IPS-15b (cell line): ENCODE data around the gene SRSF6.
"Not testable (repeated sequence)": the region's sequence is repeated elsewhere in the genome, so short reads cannot be mapped to it uniquely, and the experiment has no call there.

ENCODE experiments used
- H3K27me3 ChIP-seq: one replicate; pipeline ENCODE4 v1.6.1; 2013; ENCODE audit warnings: low read length; ENCODE audit not compliant: control insufficient read depth, insufficient read depth
- H3K36me3 ChIP-seq: one replicate; pipeline ENCODE4 v1.6.1; 2013; ENCODE audit warnings: low read length; ENCODE audit not compliant: control insufficient read depth, insufficient read depth
- H3K4me1 ChIP-seq: one replicate; pipeline ENCODE4 v1.6.1; 2013; ENCODE audit warnings: mild to moderate bottlenecking, low read length; ENCODE audit not compliant: control insufficient read depth, insufficient read depth
- H3K4me3 ChIP-seq: one replicate; pipeline ENCODE4 v1.5.1; 2013; ENCODE audit warnings: low read depth, low read length
- H3K9ac ChIP-seq: one replicate; pipeline ENCODE4 v1.6.1; 2013; ENCODE audit warnings: low read depth, mild to moderate bottlenecking, low read length
- H3K9me3 ChIP-seq: one replicate; pipeline ENCODE4 v1.6.1; 2013; ENCODE audit warnings: mild to moderate bottlenecking, low read length; ENCODE audit not compliant: control insufficient read depth, insufficient read depth

SRSF6 gene

GRCh38 chr20:43433250-43433854 is 24.3 kb upstream of the SRSF6 start:
- H3K9ac ChIP-seq = no peak overlapping the region
- no peaks in the 10 kb centered on the region for H3K27me3 ChIP-seq
- no peaks in the 10 kb centered on the region for H3K36me3 ChIP-seq
- no peaks in the 10 kb centered on the region for H3K9me3 ChIP-seq
- H3K4me1 ChIP-seq = peaks cover 8% of the 10 kb centered on the region
- no peak overlapping the region for H3K4me3 ChIP-seq

GRCh38 chr20:43434565-43434964 is 23.1 kb upstream of the SRSF6 start:
- H3K4me1 ChIP-seq = peaks cover 8% of the 10 kb centered on the region
- H3K4me3 ChIP-seq = no peak overlapping the region
- H3K9me3 ChIP-seq = no peaks in the 10 kb centered on the region
- no peaks in the 10 kb centered on the region for H3K36me3 ChIP-seq
- H3K27me3 ChIP-seq = no peaks in the 10 kb centered on the region
- H3K9ac ChIP-seq = no peak overlapping the region

- Histone ChIP-seq H3K4me3 (no peak overlapping the region), H3K27me3 (no peaks in the 10 kb centered on the region), H3K9me3 (no peaks in the 10 kb centered on the region), H3K4me1 (no peaks in the 10 kb centered on the region), H3K36me3 (no peaks in the 10 kb centered on the region), H3K9ac (no peak overlapping the region)
Observed at GRCh38 chr20:43438578-43439316, 18.9 kb upstream of the SRSF6 start.

- H3K9me3 ChIP-seq = no peaks in the 10 kb centered on the region
- no peaks in the 10 kb centered on the region for H3K4me1 ChIP-seq
- H3K9ac ChIP-seq = no peak overlapping the region
- no peaks in the 10 kb centered on the region for H3K27me3 ChIP-seq
- H3K36me3 ChIP-seq = no peaks in the 10 kb centered on the region
- no peak overlapping the region for H3K4me3 ChIP-seq
Observed at GRCh38 chr20:43440531-43440930, 17.2 kb upstream of the SRSF6 start.

GRCh38 chr20:43442282-43442880 is 15.3 kb upstream of the SRSF6 start:
- no peaks in the 10 kb centered on the region for H3K36me3 ChIP-seq
- H3K9me3 ChIP-seq = no peaks in the 10 kb centered on the region
- no peaks in the 10 kb centered on the region for H3K27me3 ChIP-seq
- H3K9ac ChIP-seq = no peak overlapping the region
- no peaks in the 10 kb centered on the region for H3K4me1 ChIP-seq
- no peak overlapping the region for H3K4me3 ChIP-seq

- Histone ChIP-seq H3K9me3 (no peaks in the 10 kb centered on the region), H3K4me1 (no peaks in the 10 kb centered on the region), H3K36me3 (no peaks in the 10 kb centered on the region), H3K4me3 (no peak overlapping the region), H3K9ac (no peak overlapping the region), H3K27me3 (no peaks in the 10 kb centered on the region)
Observed at GRCh38 chr20:43444107-43444506, 13.6 kb upstream of the SRSF6 start.

- Histone ChIP-seq H3K27me3 (no peaks in the 10 kb centered on the region), H3K9ac (no peak overlapping the region), H3K4me3 (no peak overlapping the region), H3K9me3 (no peaks in the 10 kb centered on the region), H3K4me1 (no peaks in the 10 kb centered on the region), H3K36me3 (no peaks in the 10 kb centered on the region)
Observed at GRCh38 chr20:43446361-43446879, 11.3 kb upstream of the SRSF6 start.

- H3K36me3 ChIP-seq, H3K4me3 ChIP-seq, H3K27me3 ChIP-seq, H3K4me1 ChIP-seq, H3K9me3 ChIP-seq, H3K9ac ChIP-seq: not testable (repeated sequence)
Observed at GRCh38 chr20:43448431-43448747, 9.3 kb upstream of the SRSF6 start.

GRCh38 chr20:43448748-43449535 is 8.8 kb upstream of the SRSF6 start:
- no peaks in the 10 kb centered on the region for H3K9me3 ChIP-seq
- H3K9ac ChIP-seq = no peak overlapping the region
- H3K4me1 ChIP-seq = no peaks in the 10 kb centered on the region
- no peaks in the 10 kb centered on the region for H3K27me3 ChIP-seq
- no peak overlapping the region for H3K4me3 ChIP-seq
- H3K36me3 ChIP-seq = no peaks in the 10 kb centered on the region

- H3K36me3 ChIP-seq = no peaks in the 10 kb centered on the region
- H3K4me1 ChIP-seq = no peaks in the 10 kb centered on the region
- no peaks in the 10 kb centered on the region for H3K27me3 ChIP-seq
- H3K9ac ChIP-seq = no peak overlapping the region
- no peak overlapping the region for H3K4me3 ChIP-seq
- no peaks in the 10 kb centered on the region for H3K9me3 ChIP-seq
Observed at GRCh38 chr20:43450841-43451799, 6.6 kb upstream of the SRSF6 start.
